Hindlimb muscle (tissue), 1 donor: Measurements from ENCODE around the gene CNDP2. TPM values are rescaled to one million over a fixed set of nuclear protein-coding genes. Genes with fewer than 3 reads are reported as not detected.
"Not testable (repeated sequence)": the region's sequence is repeated elsewhere in the genome, so short reads cannot be mapped to it uniquely, and the experiment has no call there.

Experiments used
- DNase-seq: peaks from one replicate; pipeline ENCODE4 v3.0.0-alpha.2; 2013
- polyA plus RNA-seq: library from polyadenylated mRNA; unstranded; fragments of 120-200 nt; gene quantifications from one replicate; pipeline ENCODE4 v1.2.1, GENCODE V29; 2013; ENCODE audit not compliant: insufficient read length

The CNDP2 gene
- polyA plus RNA-seq, 1 donor = 55.1 TPM

DNA sequence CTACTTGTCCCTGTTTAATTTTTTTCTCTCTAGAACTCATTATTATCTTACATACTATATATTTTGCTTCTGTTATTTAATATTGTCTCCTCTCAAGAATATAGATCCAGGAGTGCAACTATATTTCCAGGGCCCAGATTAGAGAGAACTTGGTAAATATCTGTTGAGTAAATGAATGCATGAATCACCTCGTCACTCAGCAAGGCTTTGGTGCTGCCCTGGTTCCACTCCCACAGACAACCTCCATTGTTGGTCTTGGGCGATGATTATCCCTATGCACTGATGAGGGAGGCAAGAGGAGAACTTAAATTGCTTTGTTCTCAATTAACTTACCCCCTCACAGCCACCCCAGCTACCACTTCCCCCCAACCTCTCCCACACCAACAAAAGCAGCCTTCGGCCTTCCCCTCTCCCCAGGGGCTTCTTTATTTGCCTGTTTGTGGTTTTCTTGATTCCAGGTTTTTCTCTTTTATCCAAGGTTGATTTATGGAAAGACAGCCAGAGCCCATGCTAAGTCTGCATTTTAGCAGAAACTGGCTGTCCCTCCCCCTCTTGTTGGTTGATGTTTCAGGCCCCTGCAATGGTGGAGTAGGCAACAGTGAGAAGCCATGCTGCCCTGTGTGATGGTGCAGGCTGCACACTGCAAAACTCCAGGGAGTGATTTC is 22.1 kb upstream of the CNDP2 start:
- DNase-seq = no peak

- DNase-seq = peak; percentile 68
Observed at GRCh38 chr18:74476140-74476539, 20.0 kb upstream of the CNDP2 start.

- no peak for DNase-seq
Observed at GRCh38 chr18:74477771-74478170, 18.4 kb upstream of the CNDP2 start.

GRCh38 chr18:74478316-74478715 is 17.8 kb upstream of the CNDP2 start:
- no peak for DNase-seq

- no peak for DNase-seq
Observed at GRCh38 chr18:74478880-74479279, 17.3 kb upstream of the CNDP2 start.

- no peak for DNase-seq
Observed at GRCh38 chr18:74479486-74480148, 16.5 kb upstream of the CNDP2 start.

GRCh38 chr18:74480149-74480651 is 16.0 kb upstream of the CNDP2 start:
- DNase-seq = no peak

DNA sequence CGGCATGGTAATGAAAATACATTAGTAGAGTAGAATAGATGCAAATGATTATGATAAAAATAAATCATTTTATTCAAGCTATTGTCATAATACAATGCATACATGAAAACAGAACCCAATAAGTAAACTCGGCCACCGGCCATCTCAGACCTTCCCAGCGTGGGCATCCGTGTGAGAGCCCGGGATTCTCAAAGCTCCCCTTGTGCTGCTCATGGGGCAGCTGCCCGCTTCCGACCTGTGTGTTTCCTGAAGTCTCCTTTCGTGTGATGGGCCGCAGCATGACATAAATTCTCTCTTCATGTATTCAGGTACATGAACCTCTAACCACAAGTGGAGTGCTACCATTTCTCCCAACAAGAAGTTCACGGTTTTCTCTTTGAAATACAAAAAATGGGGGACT is 13.5 kb upstream of the CNDP2 start:
- DNase-seq = no peak

- no peak for DNase-seq
Observed at GRCh38 chr18:74486119-74486849, 9.9 kb upstream of the CNDP2 start.

- no peak for DNase-seq
Observed at GRCh38 chr18:74488354-74488753, 7.8 kb upstream of the CNDP2 start.

DNA sequence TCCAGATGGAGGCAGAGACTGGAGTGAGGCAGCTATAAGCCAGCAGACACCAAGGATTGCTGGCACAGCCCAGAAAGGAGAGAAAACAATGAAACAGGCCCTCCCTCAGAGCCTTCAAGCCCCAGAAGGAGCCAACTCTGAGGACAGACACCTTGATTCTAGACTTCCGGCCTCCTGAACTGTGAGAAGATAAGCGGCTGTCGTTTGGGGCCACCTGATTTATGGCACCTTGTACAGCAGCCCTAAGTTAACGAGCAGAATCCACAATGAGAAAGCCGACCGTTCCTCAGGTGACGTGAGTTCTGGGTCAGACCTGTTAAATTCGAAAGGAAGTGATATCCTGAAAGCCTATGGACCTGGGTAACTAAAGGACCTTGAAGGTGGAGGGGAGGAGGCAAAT is 7.3 kb upstream of the CNDP2 start:
- DNase-seq = no peak

- DNase-seq = no peak
Observed at GRCh38 chr18:74489676-74490075, 6.5 kb upstream of the CNDP2 start.

DNA sequence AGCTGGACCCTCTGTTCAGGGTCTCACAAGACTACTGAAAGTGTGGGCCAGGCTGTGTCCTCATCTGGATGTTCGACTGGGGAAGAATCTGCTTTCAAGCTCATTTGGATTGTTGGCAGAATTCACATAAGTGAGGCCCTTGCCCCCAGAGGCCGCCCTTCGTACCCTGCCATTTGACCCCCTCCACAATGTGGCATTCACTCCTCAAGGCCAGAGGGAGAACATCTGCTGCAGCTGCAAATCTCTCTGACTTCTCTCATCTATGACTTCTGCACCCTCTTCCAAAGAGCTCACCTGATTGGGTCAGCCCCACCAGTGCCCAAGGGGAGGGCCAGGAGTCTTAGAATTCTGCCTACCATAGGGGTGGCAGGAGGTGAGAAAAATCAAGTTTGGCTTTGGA is 3.9 kb upstream of the CNDP2 start:
- DNase-seq = no peak

GRCh38 chr18:74493689-74494088 is 2.5 kb upstream of the CNDP2 start:
- no peak for DNase-seq

GRCh38 chr18:74494514-74494913 is 1.6 kb upstream of the CNDP2 start:
- DNase-seq = no peak

- peak; percentile 67 for DNase-seq
Observed at GRCh38 chr18:74496508-74497323, 553 bp downstream of the CNDP2 start.

GRCh38 chr18:74497324-74497676 is 1.1 kb downstream of the CNDP2 start:
- no peak for DNase-seq

DNA sequence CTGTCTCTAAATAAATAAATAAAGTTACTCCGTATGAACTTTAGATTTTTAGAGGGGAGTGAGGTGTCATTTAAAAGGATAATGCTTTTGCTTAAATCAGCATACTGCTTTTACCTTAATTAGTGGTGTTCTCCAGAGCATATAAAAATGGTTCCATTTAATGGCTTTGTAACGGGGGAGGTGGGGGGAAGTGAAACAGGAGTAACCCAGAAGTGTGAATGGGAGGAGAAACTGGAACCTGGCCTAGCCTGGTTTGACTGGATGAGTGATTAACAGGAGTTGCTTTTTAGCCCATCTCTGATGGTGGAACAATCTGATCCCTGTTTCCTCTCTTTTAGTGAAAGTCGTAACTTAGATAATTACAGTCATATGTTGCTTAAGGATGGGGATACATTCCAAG is 1.6 kb downstream of the CNDP2 start:
- DNase-seq = no peak

GRCh38 chr18:74498712-74499627 is 2.8 kb downstream of the CNDP2 start:
- DNase-seq = no peak

GRCh38 chr18:74499633-74500032 is 3.5 kb downstream of the CNDP2 start:
- no peak for DNase-seq

DNA sequence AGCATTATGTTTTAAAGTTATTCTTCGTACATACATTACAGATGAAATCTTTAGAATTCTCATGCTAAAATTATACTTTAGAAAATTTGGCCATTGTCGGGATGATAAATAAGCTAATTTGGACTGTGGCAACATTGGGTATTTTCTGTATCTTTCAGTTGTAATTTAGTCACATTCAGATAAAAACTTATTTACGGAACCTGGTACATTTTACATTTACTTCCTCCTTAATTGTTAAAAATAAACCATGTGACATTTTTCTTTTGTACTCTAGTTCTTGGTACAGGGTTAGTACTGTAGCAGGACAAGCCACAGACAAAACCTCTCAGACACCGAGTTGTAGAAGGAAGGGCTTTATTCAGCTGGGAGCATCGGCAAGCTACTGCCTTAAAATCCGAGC is 4.2 kb downstream of the CNDP2 start:
- no peak for DNase-seq

DNA sequence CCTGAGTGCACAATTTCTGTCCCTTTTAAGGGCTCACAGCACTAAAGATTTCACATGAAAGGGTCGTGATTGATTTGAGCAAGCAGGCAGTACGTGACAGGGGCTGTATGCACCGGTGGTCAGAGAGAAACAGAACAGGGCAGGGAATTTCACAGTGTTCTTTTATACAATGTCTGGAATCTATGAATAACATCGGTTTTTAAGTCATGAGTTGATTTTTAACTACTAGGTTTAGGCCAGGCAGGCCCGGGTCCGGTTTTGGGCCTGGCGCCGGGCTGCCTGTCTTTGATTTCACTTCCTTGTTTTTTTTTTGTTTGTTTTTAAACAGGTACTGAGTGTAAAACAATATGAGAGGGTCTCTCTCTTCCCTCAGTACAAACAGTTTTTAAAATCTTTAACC is 4.6 kb downstream of the CNDP2 start:
- not testable (repeated sequence) for DNase-seq
